HG03520 (cell line): ENCODE data around the gene TBX10.
A peak's percentile ranks its signal among the peaks of the same experiment; 100 is the strongest.

Experiments used
- ATAC-seq: cut with Tn5 transposase; IDR thresholded peaks from one replicate; pipeline ENCODE4 v1.9.1; 2021; ENCODE audit warnings: mild to moderate bottlenecking, moderate library complexity; ENCODE audit not compliant: unreplicated experiment

Gene TBX10

GRCh38 chr11:67617243-67617953, 22.2 kb downstream of the TBX10 start:
- ATAC-seq = no peak

- ATAC-seq = no peak
These were observed 22.9 kb downstream of the TBX10 start for GRCh38 chr11:67616431-67617242.

- ATAC-seq = no peak
These were observed 23.7 kb downstream of the TBX10 start for GRCh38 chr11:67615728-67616430.

GRCh38 chr11:67614730-67615714, 24.5 kb downstream of the TBX10 start:
- no peak for ATAC-seq

- peak; percentile 60 for ATAC-seq
These were observed 25.4 kb downstream of the TBX10 start for GRCh38 chr11:67613960-67614715.

- no peak for ATAC-seq
These were observed 26.1 kb downstream of the TBX10 start for GRCh38 chr11:67613313-67613959.

- ATAC-seq = no peak
These were observed 26.8 kb downstream of the TBX10 start for GRCh38 chr11:67612751-67613150.

- ATAC-seq = no peak
These were observed 27.6 kb downstream of the TBX10 start for GRCh38 chr11:67611704-67612587.

GRCh38 chr11:67611165-67611564, 28.4 kb downstream of the TBX10 start:
- ATAC-seq = no peak

GRCh38 chr11:67610302-67610868, 29.2 kb downstream of the TBX10 start:
- ATAC-seq = no peak

GRCh38 chr11:67609316-67609715, 30.2 kb downstream of the TBX10 start:
- no peak for ATAC-seq

GRCh38 chr11:67608486-67608885, 31.1 kb downstream of the TBX10 start:
- ATAC-seq = no peak

GRCh38 chr11:67607507-67607906, 32.1 kb downstream of the TBX10 start:
- ATAC-seq = no peak

GRCh38 chr11:67606492-67607295, 32.9 kb downstream of the TBX10 start, which contains the start of gene NDUFV1:
Gene NDUFV1, plus strand, starts transcription at chr11:67606936. Its CDS starts 69 bp downstream, at chr11:67607005.
- ATAC-seq = peak; percentile 94

- no peak for ATAC-seq
These were observed 33.5 kb downstream of the TBX10 start for GRCh38 chr11:67606093-67606491.

- no peak for ATAC-seq
These were observed 34.1 kb downstream of the TBX10 start for GRCh38 chr11:67605231-67606011.
